GM10266 (cell line): ENCODE data around the gene GZF1.

Experiments used
- DNase-seq: peaks from one replicate; pipeline ENCODE4 v3.0.0; 2012; ENCODE audit errors: extremely low spot score
- TF ChIP-seq, protein P1 (sequence below): IDR thresholded peaks from 2 replicates; pipeline ENCODE4 v1.5.1; 2012; ENCODE audit warnings: mild to moderate bottlenecking, low read depth; ENCODE audit not compliant: control insufficient read depth, insufficient read depth; ENCODE audit errors: missing control alignments

The GZF1 gene

DNA sequence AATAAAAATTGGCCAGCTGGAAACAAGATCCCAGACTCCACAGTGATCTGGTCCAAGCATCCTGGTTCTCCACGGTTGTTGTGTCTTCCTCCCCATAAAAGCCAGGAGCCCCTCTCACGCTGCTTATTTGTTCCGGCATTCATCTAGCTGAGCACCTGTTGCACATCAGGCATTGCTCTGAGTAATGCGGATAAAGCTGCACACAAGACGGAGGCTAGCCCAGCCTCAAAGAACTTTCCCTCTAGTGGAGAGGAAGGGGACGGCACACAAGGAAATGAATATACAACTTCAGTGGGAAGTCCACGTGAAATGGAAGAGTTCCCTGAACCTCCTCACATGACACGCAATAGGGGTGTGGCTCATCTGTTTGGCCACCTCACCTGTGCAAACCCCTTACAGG, 41.7 kb upstream of the GZF1 start:
- no peak for DNase-seq
- TF ChIP-seq, protein P1, sequence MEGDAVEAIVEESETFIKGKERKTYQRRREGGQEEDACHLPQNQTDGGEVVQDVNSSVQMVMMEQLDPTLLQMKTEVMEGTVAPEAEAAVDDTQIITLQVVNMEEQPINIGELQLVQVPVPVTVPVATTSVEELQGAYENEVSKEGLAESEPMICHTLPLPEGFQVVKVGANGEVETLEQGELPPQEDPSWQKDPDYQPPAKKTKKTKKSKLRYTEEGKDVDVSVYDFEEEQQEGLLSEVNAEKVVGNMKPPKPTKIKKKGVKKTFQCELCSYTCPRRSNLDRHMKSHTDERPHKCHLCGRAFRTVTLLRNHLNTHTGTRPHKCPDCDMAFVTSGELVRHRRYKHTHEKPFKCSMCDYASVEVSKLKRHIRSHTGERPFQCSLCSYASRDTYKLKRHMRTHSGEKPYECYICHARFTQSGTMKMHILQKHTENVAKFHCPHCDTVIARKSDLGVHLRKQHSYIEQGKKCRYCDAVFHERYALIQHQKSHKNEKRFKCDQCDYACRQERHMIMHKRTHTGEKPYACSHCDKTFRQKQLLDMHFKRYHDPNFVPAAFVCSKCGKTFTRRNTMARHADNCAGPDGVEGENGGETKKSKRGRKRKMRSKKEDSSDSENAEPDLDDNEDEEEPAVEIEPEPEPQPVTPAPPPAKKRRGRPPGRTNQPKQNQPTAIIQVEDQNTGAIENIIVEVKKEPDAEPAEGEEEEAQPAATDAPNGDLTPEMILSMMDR, result no peak

- TF ChIP-seq, protein P1, result no peak
- no peak for DNase-seq
Observed at GRCh38 chr20:23325107-23325506, 36.9 kb upstream of the GZF1 start.

GRCh38 chr20:23326774-23327173, 35.2 kb upstream of the GZF1 start:
- TF ChIP-seq, protein P1, result no peak
- DNase-seq, result no peak

DNA sequence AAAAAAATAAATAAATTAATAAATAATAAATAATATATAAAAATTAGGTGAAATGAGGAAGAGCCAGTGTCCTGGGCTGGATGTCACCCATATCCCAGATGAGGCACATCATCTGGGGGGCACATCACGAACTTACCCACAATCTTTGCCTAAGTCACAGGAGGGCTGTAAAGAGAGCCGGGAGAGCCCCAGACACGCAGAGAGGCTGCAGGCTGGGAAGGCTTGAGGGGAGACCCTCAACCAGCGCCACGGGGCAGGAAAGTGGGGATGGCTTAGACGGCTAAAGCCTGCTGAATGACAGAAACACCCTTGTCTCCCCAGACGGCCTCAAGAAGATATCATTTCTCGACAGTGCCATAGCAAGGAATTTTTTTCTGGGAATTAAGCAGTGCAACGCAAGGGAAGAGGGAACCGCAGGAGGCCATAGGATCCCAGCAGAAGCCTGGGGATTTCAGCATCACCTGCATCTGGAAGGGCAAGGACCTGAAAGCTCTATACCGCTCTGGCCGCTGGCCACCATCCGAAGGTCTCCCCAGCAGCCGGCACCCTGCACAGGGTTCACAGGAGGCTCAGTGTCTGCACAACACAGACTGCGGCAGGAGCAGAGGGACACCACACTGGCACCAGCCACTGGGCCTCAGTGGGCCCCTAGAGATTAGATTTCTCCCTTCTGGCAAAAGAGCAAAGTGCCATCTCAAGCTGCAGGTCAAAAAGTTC, 34.2 kb upstream of the GZF1 start:
- no peak for DNase-seq
- TF ChIP-seq, protein P1, result no peak

GRCh38 chr20:23331450-23332350, 30.3 kb upstream of the GZF1 start:
- TF ChIP-seq, protein P1, result no peak
- DNase-seq, result no peak

DNA sequence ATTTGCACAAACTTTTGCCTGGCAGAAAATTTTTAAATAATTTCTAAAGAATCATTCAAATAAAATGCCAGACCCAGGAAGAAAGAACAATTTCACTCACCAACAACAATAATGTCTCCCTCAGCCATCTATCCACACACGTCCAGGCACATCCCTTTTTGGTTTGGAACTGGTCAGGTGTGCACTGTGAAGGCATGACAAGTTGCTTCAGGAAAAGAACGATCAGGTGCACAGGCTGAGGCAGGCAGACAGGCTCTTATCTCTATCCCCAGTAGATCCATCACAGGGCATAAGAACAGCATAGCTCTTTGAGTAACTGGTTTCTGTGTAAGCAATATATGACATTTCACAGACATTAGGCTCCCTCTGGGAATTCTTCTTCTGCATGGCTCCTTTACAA, 29.5 kb upstream of the GZF1 start:
- no peak for DNase-seq

More for the DNA sequence above, 29.5 kb upstream of the GZF1 start:
- TF ChIP-seq, protein P1, result no peak
